ENCODE results near the gene SERPINE1. TPM values are rescaled to one million over a fixed set of nuclear protein-coding genes. Genes with fewer than 3 reads are reported as not detected.

SERPINE1 gene
- total and polyA plus RNA-seq, 2 of the 13 experiments (the other 11 are each of a cell fraction or from before 2014, with no cell fraction given) = 21.2 to 1,576 TPM

GRCh38 chr7:101099969-101100781, 26.7 kb upstream of the SERPINE1 start (continued):
- TF ChIP-seq SKIL (CRISPR knock-in tag; IDR thresholded peaks at IDR 0.05; ENCODE audit: borderline replicate concordance) (peak; percentile 46; the same call in 1 of the 2 replicates), ZNF383 (CRISPR knock-in tag; IDR thresholded peaks at IDR 0.05; ENCODE audit: borderline replicate concordance) (no peak), SIN3A (IDR thresholded peaks at IDR 0.05; ENCODE audit: borderline replicate concordance, low read depth, low read length) (peak; percentile 90; the same call in 1 of the 2 replicates), LCORL (IDR thresholded peaks at IDR 0.05) (no peak), LCORL (CRISPR knock-in tag; IDR thresholded peaks at IDR 0.05) (peak; percentile 77; the same call in 1 of the 2 replicates), ZBTB4 (CRISPR knock-in tag; IDR thresholded peaks at IDR 0.05; ENCODE audit: borderline replicate concordance) (0 out of 2 replicates have a peak, but pooled peaks have one; percentile 26), MTF2 (CRISPR knock-in tag; IDR thresholded peaks at IDR 0.05; ENCODE audit: borderline replicate concordance) (no peak), ZNF264 (CRISPR knock-in tag; IDR thresholded peaks at IDR 0.05) (0 out of 2 replicates have a peak, but pooled peaks have one; percentile 35), ZNF121 (CRISPR knock-in tag; IDR thresholded peaks at IDR 0.05) (peak; percentile 37; the same call in 1 of the 2 replicates), NFE2L1 (CRISPR knock-in tag; IDR thresholded peaks at IDR 0.05; ENCODE audit: borderline replicate concordance) (peak; percentile 96), THAP9 (CRISPR knock-in tag; IDR thresholded peaks at IDR 0.05; ENCODE audit: borderline replicate concordance) (peak; percentile 45; the same call in 1 of the 2 replicates), ZNF263 (CRISPR knock-in tag; IDR thresholded peaks at IDR 0.05) (0 out of 2 replicates have a peak, but pooled peaks have one; percentile 34), HIVEP1 (CRISPR knock-in tag; IDR thresholded peaks at IDR 0.05) (peak; percentile 44; the same call in 1 of the 2 replicates), ZNF354B (CRISPR knock-in tag; IDR thresholded peaks at IDR 0.05) (no peak), ESRRA (CRISPR knock-in tag; IDR thresholded peaks at IDR 0.05; ENCODE audit: low read depth) (peak; percentile 31; the same call in 1 of the 2 replicates), ISL2 (CRISPR knock-in tag; IDR thresholded peaks at IDR 0.05) (peak; percentile 35; the same call in 1 of the 2 replicates), MAZ (IDR thresholded peaks at IDR 0.05; ENCODE audit: borderline replicate concordance, low read depth, low read length) (peak; percentile 70), MAZ (CRISPR knock-in tag; IDR thresholded peaks at IDR 0.05; ENCODE audit: low read depth) (peak; percentile 55), MAX (IDR thresholded peaks at IDR 0.05) (peak; percentile 75)

Measured in HepG2 (cell line).